NCI-H82 treated with DMSO at 0.1 percent for 48 hours (cell line): ENCODE data around the gene SEL1L.
A peak's percentile ranks its signal among the peaks of the same experiment; 100 is the strongest.
"Not testable (repeated sequence)": the region's sequence is repeated elsewhere in the genome, so short reads cannot be mapped to it uniquely, and the experiment has no call there.

Experiments used
- DNase-seq: peaks from one replicate; lab custom pipeline; 2025; ENCODE audit not compliant: unreplicated experiment; lab: John Stamatoyannopoulos, UW

SEL1L gene

DNA sequence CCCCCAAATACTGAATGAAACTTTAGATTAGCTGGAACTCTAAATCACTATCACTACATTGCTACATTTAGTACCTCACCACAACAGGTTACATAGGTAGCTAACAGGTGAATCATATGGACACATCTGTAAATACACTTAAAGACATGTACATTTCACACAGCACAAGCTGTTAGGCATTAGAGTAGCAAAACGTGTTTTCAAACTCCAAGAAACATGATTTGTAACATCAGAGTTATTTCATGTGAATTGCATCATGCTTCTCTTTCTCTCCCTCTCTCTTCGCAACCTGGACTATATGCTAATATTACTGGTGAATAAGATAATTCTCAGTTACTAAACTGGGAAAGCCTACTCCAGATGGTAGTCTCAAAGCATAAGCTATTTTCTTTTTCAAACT, 4.3 kb downstream of the SEL1L start:
- no peak for DNase-seq

DNA sequence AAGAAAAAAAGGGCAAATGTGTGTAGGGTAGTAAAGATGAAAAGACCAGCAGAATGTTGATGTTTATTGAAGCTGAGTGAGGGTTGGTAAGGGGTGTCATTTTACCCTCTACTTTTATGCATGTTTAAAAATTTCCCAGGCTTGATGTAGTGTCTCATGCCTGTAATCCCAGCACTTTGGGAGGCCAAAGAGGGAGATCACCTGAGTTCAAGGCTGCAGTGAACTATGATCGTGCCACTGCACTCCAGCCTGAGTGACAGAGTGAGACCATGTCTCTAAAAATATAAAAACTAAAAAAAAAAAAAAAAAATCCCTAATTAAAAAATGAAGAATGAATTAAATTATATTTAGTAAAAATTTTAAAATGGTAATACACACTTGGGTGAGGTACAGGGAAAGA, 8.5 kb downstream of the SEL1L start:
- DNase-seq, result no peak

DNA sequence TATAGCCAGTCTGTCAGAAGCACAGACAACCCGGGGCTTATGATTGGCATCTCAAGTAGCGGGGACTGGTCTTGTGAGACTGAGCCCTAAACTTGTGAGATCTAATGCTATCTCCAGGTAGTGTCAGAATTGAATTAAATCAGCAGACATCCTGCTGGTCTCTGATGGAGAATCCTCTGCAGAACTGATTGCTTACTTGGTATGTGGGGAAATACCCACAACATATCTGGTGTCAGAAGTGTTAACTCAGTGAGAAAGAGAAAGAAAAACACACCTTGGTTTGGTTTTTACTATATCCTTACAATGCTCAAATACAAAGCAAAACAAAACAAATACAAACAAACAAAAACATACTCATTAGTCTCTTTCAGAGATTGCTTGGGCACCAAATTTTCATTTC, 10.0 kb downstream of the SEL1L start:
- no peak for DNase-seq

DNA sequence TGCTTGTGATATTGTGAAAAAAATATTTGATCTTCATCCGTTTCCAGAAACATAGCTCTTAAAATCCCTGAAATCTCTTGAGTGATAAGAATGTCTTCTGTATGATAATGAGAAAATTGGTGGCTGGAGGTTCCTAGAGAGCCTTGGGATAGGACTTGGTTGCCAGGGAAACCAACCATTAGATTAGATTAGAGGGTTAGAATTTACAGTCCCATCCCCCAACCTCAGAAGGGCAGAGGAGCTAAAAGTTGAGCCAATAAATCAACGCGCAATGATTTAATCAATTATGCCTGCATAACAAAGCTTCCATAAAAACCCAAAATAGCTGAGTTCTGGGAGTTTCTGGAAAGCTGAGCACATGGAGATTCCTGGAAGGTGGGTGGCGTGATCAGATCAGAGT, 10.6 kb downstream of the SEL1L start:
- DNase-seq, result no peak

DNA sequence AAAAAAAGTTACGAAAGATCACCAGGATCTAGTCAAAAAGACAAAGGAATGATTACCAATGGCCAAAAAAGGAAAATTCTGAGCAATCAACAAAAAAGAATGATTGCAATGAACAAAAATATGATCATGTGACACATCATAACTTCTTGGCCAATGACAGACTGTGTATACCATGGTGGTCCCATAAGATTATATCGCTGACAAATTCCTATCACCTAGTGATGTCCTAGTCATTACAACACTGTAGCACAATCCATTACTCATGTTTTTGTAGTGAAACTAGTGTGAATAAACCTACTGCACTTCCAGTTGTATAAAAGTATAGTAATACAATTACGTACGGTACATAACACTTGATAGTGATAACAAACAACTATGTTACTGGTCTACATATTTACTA, 12.3 kb downstream of the SEL1L start:
- DNase-seq, result no peak

DNA sequence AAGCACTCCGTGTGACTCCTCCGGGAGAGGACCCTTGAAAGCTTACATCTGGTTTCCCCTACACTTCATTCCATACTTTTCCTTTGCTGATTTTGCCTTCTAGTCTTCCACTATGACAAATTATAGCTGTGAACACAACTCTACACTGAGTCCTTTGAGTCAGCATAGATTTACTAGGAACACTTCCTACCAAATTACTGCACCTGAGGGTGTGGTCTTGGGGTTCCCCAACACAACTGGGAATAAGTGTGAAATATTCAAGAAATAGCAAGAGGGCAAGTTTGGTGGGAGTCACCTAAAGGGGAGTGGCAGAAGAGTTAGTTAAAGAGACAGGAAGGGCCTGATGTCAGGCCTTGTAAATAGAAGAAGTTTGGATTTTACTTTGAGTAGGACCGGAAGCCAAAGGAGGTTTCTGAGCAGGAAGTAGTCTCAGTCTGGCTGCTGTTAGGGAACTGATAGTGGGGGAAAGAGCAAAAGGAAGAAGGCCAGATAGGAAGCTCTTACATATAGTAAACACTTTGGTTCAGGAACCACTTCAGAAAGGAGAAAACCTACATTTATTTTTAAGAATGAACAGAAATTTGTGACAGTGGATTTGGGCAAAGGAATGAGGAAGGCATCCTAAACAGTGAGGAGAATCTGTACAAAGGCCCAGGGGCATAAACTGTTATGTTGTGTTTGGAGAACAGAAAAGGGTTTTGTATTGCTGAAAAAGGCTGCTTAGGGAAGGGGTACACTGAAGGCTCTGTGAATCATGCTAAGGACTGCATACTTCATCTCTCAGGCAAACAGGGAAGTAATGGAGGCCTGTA, 14.2 kb downstream of the SEL1L start:
- DNase-seq, result no peak

DNA sequence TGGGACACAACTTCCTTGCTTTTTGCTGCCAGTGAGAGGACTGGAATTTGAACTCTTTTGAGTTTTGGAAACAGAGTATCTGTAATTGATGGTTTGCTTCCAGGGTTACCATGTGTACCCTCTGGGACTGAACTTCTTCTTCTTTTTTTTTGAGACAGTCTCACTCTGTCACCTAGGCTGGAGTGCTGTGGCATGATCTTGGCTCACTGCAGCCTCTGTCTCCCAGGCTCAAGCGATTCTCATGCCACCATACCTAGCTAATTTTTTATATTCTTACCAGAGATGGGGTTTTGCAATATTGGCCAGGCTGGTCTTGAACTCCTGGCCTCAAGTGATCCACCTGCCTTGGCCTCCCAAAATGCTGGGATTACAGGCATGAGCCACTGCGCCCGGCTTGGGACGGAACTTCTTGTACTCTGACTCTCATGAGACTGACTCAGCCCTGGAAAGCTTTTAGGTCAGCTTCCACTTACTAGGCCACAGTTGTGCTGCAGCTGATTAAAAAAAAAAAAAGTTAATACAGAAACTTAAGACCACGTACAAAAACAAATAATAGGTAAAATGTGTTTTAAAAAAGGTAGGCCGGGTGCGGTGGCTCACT, 15.8 kb downstream of the SEL1L start:
- no peak for DNase-seq

GRCh38 chr14:81516986-81517797, 16.5 kb downstream of the SEL1L start:
- DNase-seq, result no peak

GRCh38 chr14:81515927-81516326, 17.7 kb downstream of the SEL1L start:
- not testable (repeated sequence) for DNase-seq

DNA sequence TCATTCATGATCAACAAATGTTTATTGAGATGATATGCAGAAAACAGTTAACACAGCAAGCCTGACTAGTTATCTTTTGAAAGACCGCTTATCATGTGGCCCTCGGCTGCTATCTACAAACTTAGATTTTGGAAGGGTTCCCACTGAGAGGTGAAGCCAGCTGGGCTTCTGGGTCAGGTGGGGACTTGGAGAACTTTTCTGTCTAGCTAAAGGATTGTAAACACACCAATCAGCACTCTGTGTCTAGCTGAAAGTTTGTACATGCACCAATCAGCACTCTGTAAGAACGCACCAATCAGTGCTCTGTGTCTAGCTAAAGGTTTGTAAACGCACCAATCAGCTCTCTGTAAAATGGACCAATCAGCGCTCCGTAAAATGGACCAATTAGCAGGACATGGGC, 20.8 kb downstream of the SEL1L start:
- not testable (repeated sequence) for DNase-seq

GRCh38 chr14:81511111-81511904, 22.3 kb downstream of the SEL1L start:
- no peak for DNase-seq

- DNase-seq, result peak; percentile 41
These were observed 23.7 kb downstream of the SEL1L start for GRCh38 chr14:81509838-81510452.

GRCh38 chr14:81509321-81509720, 24.3 kb downstream of the SEL1L start:
- DNase-seq, result no peak

DNA sequence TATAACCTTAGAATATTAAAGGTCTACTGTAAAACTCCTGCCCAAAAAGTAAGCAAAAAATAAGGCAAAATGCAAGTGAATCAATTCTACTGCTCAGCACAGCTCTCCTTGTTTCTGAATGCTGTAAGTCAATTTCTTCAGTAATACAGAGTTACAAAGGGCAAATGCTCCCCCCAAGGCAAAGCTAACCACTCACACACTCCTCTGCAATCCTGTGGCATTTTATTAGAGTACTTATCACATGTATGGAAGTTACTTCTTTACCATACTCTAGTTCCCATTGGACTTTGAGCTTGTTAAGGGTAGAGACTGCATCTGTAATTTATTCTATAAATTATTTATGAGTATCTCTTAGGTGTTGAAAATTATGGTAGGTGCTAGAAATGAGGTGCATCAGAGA, 27.2 kb downstream of the SEL1L start:
- DNase-seq, result no peak

GRCh38 chr14:81504864-81505263, 28.8 kb downstream of the SEL1L start:
- DNase-seq, result no peak

DNA sequence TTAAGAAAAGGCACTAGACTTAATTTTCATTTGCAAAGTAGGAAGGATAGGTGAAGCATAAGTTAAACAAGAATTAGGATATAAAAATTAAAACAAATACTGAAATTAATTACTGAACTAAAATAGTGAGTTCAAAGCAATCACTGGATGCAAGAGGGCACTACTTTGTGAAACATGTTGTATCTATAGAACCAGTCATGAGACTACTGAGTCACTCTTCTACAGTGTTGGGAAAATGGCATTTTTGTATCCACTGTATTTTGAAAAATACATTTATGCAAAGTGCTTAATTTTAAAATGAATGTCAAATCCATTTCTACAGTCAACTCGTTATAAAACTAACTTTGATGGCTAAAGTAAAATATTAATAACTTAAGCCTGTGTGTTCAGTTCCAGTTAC, 47.9 kb downstream of the SEL1L start:
- DNase-seq, result no peak

GRCh38 chr14:81485372-81485771, 48.3 kb downstream of the SEL1L start:
- DNase-seq, result no peak

- no peak for DNase-seq
These were observed 49.5 kb downstream of the SEL1L start for GRCh38 chr14:81484120-81484519.

DNA sequence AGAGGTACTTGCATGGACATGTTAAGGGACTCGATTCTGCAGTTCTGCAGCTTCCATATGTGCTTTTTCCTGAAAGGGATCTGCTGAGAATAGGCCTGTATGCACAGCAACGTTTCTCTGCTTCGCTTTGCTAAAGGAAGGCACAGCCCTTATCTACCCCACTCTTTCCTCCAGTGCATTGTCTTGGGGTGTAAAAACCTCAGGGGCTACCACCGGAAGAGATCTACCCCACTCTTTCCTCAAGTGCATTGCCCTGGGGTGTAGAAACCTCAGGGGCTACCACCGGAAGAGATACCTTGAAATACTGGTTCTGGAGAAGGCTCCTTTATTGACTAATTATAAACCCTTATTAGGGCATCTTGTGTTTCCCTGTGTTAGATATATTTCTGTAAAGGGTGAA, 52.9 kb downstream of the SEL1L start:
- no peak for DNase-seq

GRCh38 chr14:81478446-81478845, 55.2 kb downstream of the SEL1L start:
- no peak for DNase-seq

DNA sequence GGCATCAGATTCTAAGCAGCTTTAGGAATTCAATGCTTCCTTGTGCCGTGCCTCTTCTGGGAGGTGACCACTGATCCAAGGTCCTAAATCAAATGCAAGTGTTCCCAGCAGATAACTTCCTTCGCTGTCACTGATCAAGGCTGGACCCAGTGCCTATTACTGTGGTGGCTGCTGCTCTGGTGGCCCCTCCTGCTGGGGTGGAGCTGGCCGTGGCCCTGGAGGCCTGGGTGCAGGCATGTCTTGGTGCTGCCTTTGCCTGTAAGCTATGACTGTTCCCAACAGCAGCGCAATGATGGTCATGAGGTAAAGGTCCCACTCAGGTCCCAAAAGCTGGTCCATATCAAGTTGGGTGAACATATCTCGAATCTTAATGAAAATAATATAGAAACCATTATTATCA, 56.8 kb downstream of the SEL1L start:
- DNase-seq, result no peak
